ENCODE results near the gene MAGI1. TPM values are rescaled to one million over a fixed set of nuclear protein-coding genes. Genes with fewer than 3 reads are reported as not detected.

Gene MAGI1
- polyA plus RNA-seq, 2 donors: 6.0 to 10.6 TPM

DNA sequence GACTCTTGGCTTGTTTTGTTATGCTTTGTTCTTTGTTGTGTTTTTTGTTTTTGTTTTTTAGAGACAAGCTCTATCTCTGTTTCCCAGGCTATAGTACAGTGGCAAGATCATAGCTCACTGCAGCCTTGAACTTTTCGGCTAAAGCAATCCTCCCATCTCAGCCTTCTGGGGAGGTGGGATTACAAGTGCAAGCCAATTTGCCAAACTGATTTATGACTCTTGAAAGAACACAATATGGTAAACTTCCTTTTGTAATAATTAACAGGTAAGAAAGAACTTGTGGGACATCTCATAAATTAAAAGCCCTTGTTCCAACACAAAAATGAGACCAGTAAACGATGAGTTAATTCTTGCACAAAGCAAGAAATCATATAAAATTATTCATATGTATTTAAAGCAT is 476.3 kb downstream of the MAGI1 start:
- 87 to 91% methylated on average over 2 of the region's 2 CpGs for WGBS, 2 donors
- Histone ChIP-seq H3K27me3 (ENCODE audit: control insufficient read depth in 1 of 2, insufficient read depth in 2 of 2, low read length in 2 of 2) (no peaks in the 10 kb centered on the region), H3K9me3 (ENCODE audit: control insufficient read depth in 2 of 2, insufficient read depth in 1 of 2, low read depth in 1 of 2, low read length in 1 of 2) (peaks cover 0 to 2% of the 10 kb centered on the region in 2 donors), H3K27ac (ENCODE audit: low read depth in 2 of 2, low read length in 1 of 2) (no peak overlapping the region), H3K4me1 (ENCODE audit: control insufficient read depth in 2 of 2, insufficient read depth in 2 of 2, low read length in 1 of 2) (no peaks in the 10 kb centered on the region), H3K4me3 (ENCODE audit: low read depth in 1 of 2, low read length in 2 of 2) (no peak overlapping the region), H3K36me3 (ENCODE audit: control insufficient read depth in 2 of 2, insufficient read depth in 2 of 2, low read length in 1 of 2) (no peaks in the 10 kb centered on the region)

DNA sequence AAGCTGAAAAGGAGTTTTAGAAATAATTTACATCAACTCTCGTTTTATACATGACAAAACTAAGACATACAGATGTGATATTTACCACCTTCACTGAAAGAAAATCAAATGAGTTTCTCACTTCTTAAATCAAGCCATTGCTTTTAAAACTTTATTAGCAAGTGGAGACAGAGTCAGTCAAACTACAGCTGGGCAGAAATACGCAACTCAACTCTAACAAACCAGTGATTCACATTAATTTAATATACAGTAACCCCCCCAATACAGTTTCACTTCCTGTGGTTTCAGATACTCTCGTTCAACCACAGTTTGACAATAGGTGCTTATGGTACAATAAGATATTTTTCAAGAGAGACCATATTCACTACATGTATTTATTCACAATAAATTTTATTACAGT is 477.1 kb downstream of the MAGI1 start:
- H3K27ac ChIP-seq (ENCODE audit: low read depth in 2 of 2, low read length in 1 of 2): no peak overlapping the region
- H3K9me3 ChIP-seq (ENCODE audit: control insufficient read depth in 2 of 2, insufficient read depth in 1 of 2, low read depth in 1 of 2, low read length in 1 of 2): peaks cover 0 to 2% of the 10 kb centered on the region in 2 donors
- H3K4me1 ChIP-seq (ENCODE audit: control insufficient read depth in 2 of 2, insufficient read depth in 2 of 2, low read length in 1 of 2): no peaks in the 10 kb centered on the region
- no peak overlapping the region for H3K4me3 ChIP-seq (ENCODE audit: low read depth in 1 of 2, low read length in 2 of 2)
- no peaks in the 10 kb centered on the region for H3K36me3 ChIP-seq (ENCODE audit: control insufficient read depth in 2 of 2, insufficient read depth in 2 of 2, low read length in 1 of 2)
- H3K27me3 ChIP-seq (ENCODE audit: control insufficient read depth in 1 of 2, insufficient read depth in 2 of 2, low read length in 2 of 2): no peaks in the 10 kb centered on the region
- WGBS, 2 donors: 72% methylated on average over 3 of the region's 3 CpGs

DNA sequence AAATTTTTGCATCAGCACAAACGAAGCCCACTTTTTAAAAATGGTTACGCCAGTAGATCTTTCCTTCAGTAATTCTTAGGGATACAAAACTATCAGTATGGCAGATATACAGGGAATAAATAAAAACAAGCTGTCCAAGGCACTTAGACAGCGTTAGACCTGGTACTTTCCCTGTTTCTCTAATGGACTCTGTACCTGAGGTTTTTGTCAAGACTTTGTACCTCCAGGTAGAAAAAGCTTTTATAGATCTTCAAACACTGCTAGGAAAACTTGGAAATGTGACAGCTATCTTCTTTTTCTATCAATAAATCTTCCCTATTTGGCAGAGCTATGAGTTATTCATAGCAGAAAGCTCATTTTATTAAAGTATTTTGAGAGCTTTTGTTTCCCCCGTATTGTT is 477.8 kb downstream of the MAGI1 start:
- Histone ChIP-seq H3K27ac (ENCODE audit: low read depth in 2 of 2, low read length in 1 of 2) (no peak overlapping the region), H3K36me3 (ENCODE audit: control insufficient read depth in 2 of 2, insufficient read depth in 2 of 2, low read length in 1 of 2) (no peaks in the 10 kb centered on the region), H3K4me3 (ENCODE audit: low read depth in 1 of 2, low read length in 2 of 2) (no peak overlapping the region), H3K9me3 (ENCODE audit: control insufficient read depth in 2 of 2, insufficient read depth in 1 of 2, low read depth in 1 of 2, low read length in 1 of 2) (peaks cover 0 to 2% of the 10 kb centered on the region in 2 donors), H3K4me1 (ENCODE audit: control insufficient read depth in 2 of 2, insufficient read depth in 2 of 2, low read length in 1 of 2) (no peaks in the 10 kb centered on the region), H3K27me3 (ENCODE audit: control insufficient read depth in 1 of 2, insufficient read depth in 2 of 2, low read length in 2 of 2) (no peaks in the 10 kb centered on the region)
- WGBS, 2 donors: 70 to 78% methylated on average over 4 of the region's 4 CpGs

DNA sequence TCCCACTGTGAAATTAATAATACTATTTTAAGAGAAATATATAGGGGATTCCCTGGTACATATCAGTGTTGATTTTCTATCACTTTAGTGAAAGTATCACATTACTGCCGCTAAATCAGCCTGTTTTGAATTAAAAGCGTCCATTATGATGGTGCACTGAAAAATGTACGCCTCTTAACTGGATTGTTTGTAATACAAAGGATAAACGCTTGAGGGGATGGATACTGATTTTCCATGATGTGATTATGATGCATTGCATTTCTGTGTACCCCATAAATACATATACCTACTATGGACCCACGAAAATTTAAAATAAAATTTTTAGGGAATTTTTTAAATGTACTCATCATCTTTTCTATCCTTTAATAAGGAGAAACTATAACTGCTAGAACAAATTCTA is 478.6 kb downstream of the MAGI1 start:
- Histone ChIP-seq H3K27me3 (ENCODE audit: control insufficient read depth in 1 of 2, insufficient read depth in 2 of 2, low read length in 2 of 2) (no peaks in the 10 kb centered on the region), H3K36me3 (ENCODE audit: control insufficient read depth in 2 of 2, insufficient read depth in 2 of 2, low read length in 1 of 2) (no peaks in the 10 kb centered on the region), H3K9me3 (ENCODE audit: control insufficient read depth in 2 of 2, insufficient read depth in 1 of 2, low read depth in 1 of 2, low read length in 1 of 2) (peaks cover 0 to 2% of the 10 kb centered on the region in 2 donors), H3K27ac (ENCODE audit: low read depth in 2 of 2, low read length in 1 of 2) (no peak overlapping the region), H3K4me3 (ENCODE audit: low read depth in 1 of 2, low read length in 2 of 2) (no peak overlapping the region), H3K4me1 (ENCODE audit: control insufficient read depth in 2 of 2, insufficient read depth in 2 of 2, low read length in 1 of 2) (no peaks in the 10 kb centered on the region)
- 88 to 94% methylated on average over 5 of the region's 5 CpGs for WGBS, 2 donors

DNA sequence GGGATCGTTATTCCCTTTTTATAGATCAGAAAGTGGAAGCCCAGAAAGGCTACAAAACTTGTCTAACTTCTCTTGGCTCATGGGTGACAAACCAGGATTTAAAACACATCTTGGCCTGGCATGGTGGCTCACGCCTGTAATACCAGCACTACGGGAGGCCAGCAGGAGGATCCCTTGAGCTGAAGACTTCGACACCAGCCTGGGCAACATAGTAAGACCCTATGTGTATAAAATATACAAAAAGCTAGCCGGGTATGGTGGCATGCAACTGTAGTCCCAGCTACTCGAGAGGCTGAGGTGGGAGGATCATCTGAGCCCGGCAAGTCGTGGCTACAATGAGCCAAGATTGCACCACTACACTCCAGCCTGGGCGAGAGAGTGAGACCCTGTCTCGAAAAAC is 479.1 kb downstream of the MAGI1 start:
- no peaks in the 10 kb centered on the region for H3K36me3 ChIP-seq (ENCODE audit: control insufficient read depth in 2 of 2, insufficient read depth in 2 of 2, low read length in 1 of 2)
- H3K4me1 ChIP-seq (ENCODE audit: control insufficient read depth in 2 of 2, insufficient read depth in 2 of 2, low read length in 1 of 2): no peaks in the 10 kb centered on the region
- WGBS, 2 donors: 89 to 92% methylated on average over 10 of the region's 10 CpGs
- peaks cover 0 to 2% of the 10 kb centered on the region in 2 donors for H3K9me3 ChIP-seq (ENCODE audit: control insufficient read depth in 2 of 2, insufficient read depth in 1 of 2, low read depth in 1 of 2, low read length in 1 of 2)
- H3K27ac ChIP-seq (ENCODE audit: low read depth in 2 of 2, low read length in 1 of 2): no peak overlapping the region
- H3K4me3 ChIP-seq (ENCODE audit: low read depth in 1 of 2, low read length in 2 of 2): no peak overlapping the region
- no peaks in the 10 kb centered on the region for H3K27me3 ChIP-seq (ENCODE audit: control insufficient read depth in 1 of 2, insufficient read depth in 2 of 2, low read length in 2 of 2)

DNA sequence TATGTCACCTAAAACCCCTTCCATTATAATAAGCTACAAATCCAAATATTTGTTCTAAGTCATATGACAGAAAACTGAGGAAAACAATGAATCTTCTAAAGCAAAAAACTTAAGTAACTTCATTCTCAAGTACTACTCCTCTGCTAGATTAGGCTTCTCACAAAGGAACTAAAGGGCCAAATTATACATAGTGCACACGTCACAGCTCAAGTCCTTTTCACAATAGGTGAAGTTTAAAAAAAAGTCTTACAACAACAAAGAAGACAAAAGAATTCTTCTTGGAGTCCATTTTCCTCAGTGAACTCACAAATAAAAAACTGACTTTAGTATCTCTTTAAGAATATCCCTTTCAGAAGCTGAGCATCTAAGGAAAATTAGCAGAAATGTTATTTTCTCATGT is 479.9 kb downstream of the MAGI1 start:
- H3K4me3 ChIP-seq (ENCODE audit: low read depth in 1 of 2, low read length in 2 of 2): no peak overlapping the region
- H3K27me3 ChIP-seq (ENCODE audit: control insufficient read depth in 1 of 2, insufficient read depth in 2 of 2, low read length in 2 of 2): no peaks in the 10 kb centered on the region
- H3K27ac ChIP-seq (ENCODE audit: low read depth in 2 of 2, low read length in 1 of 2): no peak overlapping the region
- 72 to 73% methylated on average over 1 of the region's 1 CpG for WGBS, 2 donors
- H3K36me3 ChIP-seq (ENCODE audit: control insufficient read depth in 2 of 2, insufficient read depth in 2 of 2, low read length in 1 of 2): no peaks in the 10 kb centered on the region
- H3K4me1 ChIP-seq (ENCODE audit: control insufficient read depth in 2 of 2, insufficient read depth in 2 of 2, low read length in 1 of 2): no peaks in the 10 kb centered on the region
- H3K9me3 ChIP-seq (ENCODE audit: control insufficient read depth in 2 of 2, insufficient read depth in 1 of 2, low read depth in 1 of 2, low read length in 1 of 2): peaks cover 0 to 2% of the 10 kb centered on the region in 2 donors

DNA sequence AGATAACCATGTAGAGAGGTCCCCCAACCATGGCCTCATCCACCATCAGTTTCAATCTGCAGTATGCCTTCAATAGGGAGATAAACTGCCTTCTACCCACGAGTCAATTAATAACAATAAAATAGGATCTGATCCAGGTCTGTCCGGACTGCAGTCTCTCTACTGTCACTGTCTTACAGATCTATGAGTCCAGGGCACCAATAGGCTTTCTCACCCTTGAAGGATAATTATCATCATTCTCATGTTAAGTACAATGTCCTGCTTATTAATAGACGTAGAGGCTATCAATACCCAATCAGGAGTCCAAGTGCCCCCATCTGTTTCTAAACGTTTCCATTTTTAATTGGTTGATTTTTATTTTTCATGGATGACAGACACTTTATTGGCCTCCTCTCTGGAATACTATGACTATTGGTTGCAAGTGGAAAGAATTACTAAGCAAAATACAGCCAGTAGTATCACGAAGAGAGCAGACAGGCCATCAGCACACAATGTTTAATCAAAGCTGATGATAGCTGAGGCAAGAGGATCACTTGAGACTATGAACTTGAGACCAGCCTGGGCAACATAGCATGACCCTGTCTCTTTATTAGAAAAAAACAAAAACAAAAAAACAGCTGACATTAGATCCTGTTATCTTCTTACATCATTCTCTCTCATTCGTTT is 480.7 kb downstream of the MAGI1 start:
- Histone ChIP-seq H3K9me3 (ENCODE audit: control insufficient read depth in 2 of 2, insufficient read depth in 1 of 2, low read depth in 1 of 2, low read length in 1 of 2) (no peaks in the 10 kb centered on the region), H3K27ac (ENCODE audit: low read depth in 2 of 2, low read length in 1 of 2) (no peak overlapping the region)
- WGBS, 2 donors: 79 to 83% methylated on average over 6 of the region's 6 CpGs

DNA sequence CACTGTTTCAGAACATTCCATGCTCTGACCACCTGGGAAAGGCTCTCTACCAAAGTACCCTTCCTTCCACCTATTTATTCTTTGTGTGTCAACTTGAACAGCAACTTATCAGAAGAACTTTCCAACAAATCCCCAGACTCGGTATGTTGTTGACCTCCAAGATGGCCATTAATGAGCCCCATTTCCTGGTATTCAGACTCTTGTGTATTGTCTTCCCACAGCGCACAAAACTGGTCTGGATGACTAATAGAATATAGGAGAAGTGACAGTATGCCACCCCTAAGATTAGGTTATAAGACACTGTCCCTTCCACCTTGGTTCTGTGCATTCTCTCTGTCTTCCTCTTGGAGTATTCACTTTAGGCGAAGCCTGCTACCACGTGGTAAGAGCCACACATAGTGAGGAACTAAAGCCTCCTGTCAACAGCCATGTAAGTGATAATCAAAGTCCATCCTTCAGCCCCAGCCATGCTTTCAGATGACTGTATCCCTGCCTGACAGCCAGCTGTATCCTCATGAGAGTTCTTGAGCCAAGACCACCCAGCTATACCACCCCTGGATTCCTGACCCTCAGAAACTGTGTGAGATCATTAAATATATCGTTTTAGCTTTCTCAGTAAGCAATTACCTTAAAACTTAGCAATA is 481.7 kb downstream of the MAGI1 start:
- H3K36me3 ChIP-seq (ENCODE audit: control insufficient read depth in 2 of 2, insufficient read depth in 2 of 2, low read length in 1 of 2): no peaks in the 10 kb centered on the region
- no peaks in the 10 kb centered on the region for H3K4me1 ChIP-seq (ENCODE audit: control insufficient read depth in 2 of 2, insufficient read depth in 2 of 2, low read length in 1 of 2)
- no peak overlapping the region for H3K27ac ChIP-seq (ENCODE audit: low read depth in 2 of 2, low read length in 1 of 2)
- 73 to 81% methylated on average over 5 of the region's 5 CpGs for WGBS, 2 donors
- no peak overlapping the region for H3K4me3 ChIP-seq (ENCODE audit: low read depth in 1 of 2, low read length in 2 of 2)
- no peaks in the 10 kb centered on the region for H3K9me3 ChIP-seq (ENCODE audit: control insufficient read depth in 2 of 2, insufficient read depth in 1 of 2, low read depth in 1 of 2, low read length in 1 of 2)
- no peaks in the 10 kb centered on the region for H3K27me3 ChIP-seq (ENCODE audit: control insufficient read depth in 1 of 2, insufficient read depth in 2 of 2, low read length in 2 of 2)

More for the DNA sequence above, 480.7 kb downstream of the MAGI1 start:
- no peaks in the 10 kb centered on the region for H3K36me3 ChIP-seq (ENCODE audit: control insufficient read depth in 2 of 2, insufficient read depth in 2 of 2, low read length in 1 of 2)
- H3K4me3 ChIP-seq (ENCODE audit: low read depth in 1 of 2, low read length in 2 of 2): no peak overlapping the region
- no peaks in the 10 kb centered on the region for H3K4me1 ChIP-seq (ENCODE audit: control insufficient read depth in 2 of 2, insufficient read depth in 2 of 2, low read length in 1 of 2)
- H3K27me3 ChIP-seq (ENCODE audit: control insufficient read depth in 1 of 2, insufficient read depth in 2 of 2, low read length in 2 of 2): no peaks in the 10 kb centered on the region

DNA sequence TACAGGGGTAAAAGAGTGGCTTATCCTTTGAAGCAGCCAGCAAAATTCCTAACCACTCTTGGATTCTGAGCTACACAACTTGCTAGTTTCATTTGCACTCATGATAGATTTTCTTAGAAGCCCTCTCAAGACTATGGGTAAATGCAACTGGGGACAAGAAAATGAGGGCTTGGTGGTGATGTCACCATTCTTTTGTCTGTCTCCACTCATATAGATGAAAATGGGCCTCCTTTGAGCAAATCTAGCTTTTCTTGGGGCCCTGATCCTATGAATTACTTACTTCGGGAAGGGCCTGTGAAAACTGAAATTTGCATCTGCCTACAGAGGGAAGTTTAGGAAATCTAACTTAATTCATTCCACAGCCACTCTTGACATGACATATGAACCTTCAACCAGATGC is 486.3 kb downstream of the MAGI1 start:
- Histone ChIP-seq H3K9me3 (ENCODE audit: control insufficient read depth in 2 of 2, insufficient read depth in 1 of 2, low read depth in 1 of 2, low read length in 1 of 2) (no peaks in the 10 kb centered on the region), H3K36me3 (ENCODE audit: control insufficient read depth in 2 of 2, insufficient read depth in 2 of 2, low read length in 1 of 2) (no peaks in the 10 kb centered on the region), H3K27ac (ENCODE audit: low read depth in 2 of 2, low read length in 1 of 2) (no peak overlapping the region), H3K4me1 (ENCODE audit: control insufficient read depth in 2 of 2, insufficient read depth in 2 of 2, low read length in 1 of 2) (peaks cover 2 to 4% of the 10 kb centered on the region in 2 donors), H3K27me3 (ENCODE audit: control insufficient read depth in 1 of 2, insufficient read depth in 2 of 2, low read length in 2 of 2) (no peaks in the 10 kb centered on the region), H3K4me3 (ENCODE audit: low read depth in 1 of 2, low read length in 2 of 2) (no peak overlapping the region)
- WGBS, 2 donors: 86 to 92% methylated on average over 1 of the region's 1 CpG

DNA sequence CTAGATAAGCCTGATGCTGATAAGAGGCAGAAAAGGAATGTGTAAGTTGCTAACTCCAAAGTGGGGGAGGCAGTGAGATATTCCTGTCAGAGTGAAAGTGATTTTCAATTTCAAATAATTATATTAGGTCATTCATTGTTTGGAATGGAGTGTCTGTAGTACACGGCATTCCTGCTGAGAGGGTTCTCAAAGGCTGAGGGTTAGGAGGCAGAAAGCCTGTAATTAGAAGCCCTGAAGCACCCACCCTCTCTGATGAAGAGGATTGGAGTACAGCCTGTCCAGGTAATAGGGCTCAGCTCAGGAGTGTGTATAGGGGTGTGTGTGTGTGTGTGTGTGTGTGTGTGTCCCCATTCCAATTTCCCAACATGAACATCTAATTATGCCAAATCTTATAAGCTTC is 486.8 kb downstream of the MAGI1 start:
- 74 to 80% methylated on average over 1 of the region's 1 CpG for WGBS, 2 donors
- H3K27me3 ChIP-seq (ENCODE audit: control insufficient read depth in 1 of 2, insufficient read depth in 2 of 2, low read length in 2 of 2): no peaks in the 10 kb centered on the region
- H3K36me3 ChIP-seq (ENCODE audit: control insufficient read depth in 2 of 2, insufficient read depth in 2 of 2, low read length in 1 of 2): no peaks in the 10 kb centered on the region
- no peaks in the 10 kb centered on the region for H3K9me3 ChIP-seq (ENCODE audit: control insufficient read depth in 2 of 2, insufficient read depth in 1 of 2, low read depth in 1 of 2, low read length in 1 of 2)
- H3K4me3 ChIP-seq (ENCODE audit: low read depth in 1 of 2, low read length in 2 of 2): no peak overlapping the region
- H3K27ac ChIP-seq (ENCODE audit: low read depth in 2 of 2, low read length in 1 of 2): no peak overlapping the region
- H3K4me1 ChIP-seq (ENCODE audit: control insufficient read depth in 2 of 2, insufficient read depth in 2 of 2, low read length in 1 of 2): peaks cover 2 to 4% of the 10 kb centered on the region in 2 donors
